ENCODE measurements around the gene PDCD7. TPM values are rescaled to one million over a fixed set of nuclear protein-coding genes. Genes with fewer than 3 reads are reported as not detected.
"Not testable (repeated sequence)": the region's sequence is repeated elsewhere in the genome, so short reads cannot be mapped to it uniquely, and the experiment has no call there.

PDCD7 gene
- total RNA-seq, 2 experiments from 2014 or later = 19.5 to 26.5 TPM

GRCh38 chr15:65094294-65094995 lies 39.2 kb downstream of the PDCD7 start:
- no peak for DNase-seq
- no peaks in the 10 kb centered on the region for H3K27me3 Mint-ChIP-seq
- H3K36me3 Mint-ChIP-seq (ENCODE audit: low read depth) = peaks cover 3% of the 10 kb centered on the region
- H3K4me1 Mint-ChIP-seq = no peaks in the 10 kb centered on the region
- peak overlapping the region; percentile 43 for H3K27ac Mint-ChIP-seq
- ChIA-PET POLR2A (no interaction called here), CTCF (no interaction called here)
- no peak overlapping the region for H3K4me3 Mint-ChIP-seq
- no peaks in the 10 kb centered on the region for H3K9me3 Mint-ChIP-seq

GRCh38 chr15:65093793-65094170 lies 39.8 kb downstream of the PDCD7 start:
- H3K4me3 Mint-ChIP-seq; POLR2A ChIA-PET; H3K27me3 Mint-ChIP-seq; H3K4me1 Mint-ChIP-seq; H3K9me3 Mint-ChIP-seq; DNase-seq; H3K36me3 Mint-ChIP-seq (ENCODE audit: low read depth); CTCF ChIA-PET: not testable (repeated sequence)
- peak overlapping the region; percentile 20 for H3K27ac Mint-ChIP-seq

- CTCF ChIA-PET = interaction anchor here (1.0 kb wide), 1 partner anchor 15 kb away, joined by 3 read pairs; no protein-coding TSS in a partner anchor
- no peak overlapping the region for H3K27ac Mint-ChIP-seq
- H3K4me3 Mint-ChIP-seq = no peak overlapping the region
- H3K4me1 Mint-ChIP-seq = no peaks in the 10 kb centered on the region
- no peaks in the 10 kb centered on the region for H3K27me3 Mint-ChIP-seq
- DNase-seq = no peak
- no peaks in the 10 kb centered on the region for H3K9me3 Mint-ChIP-seq
- POLR2A ChIA-PET = no interaction called here
- H3K36me3 Mint-ChIP-seq (ENCODE audit: low read depth) = no peaks in the 10 kb centered on the region
Observed at GRCh38 chr15:65092911-65093792, 40.5 kb downstream of the PDCD7 start.

DNA sequence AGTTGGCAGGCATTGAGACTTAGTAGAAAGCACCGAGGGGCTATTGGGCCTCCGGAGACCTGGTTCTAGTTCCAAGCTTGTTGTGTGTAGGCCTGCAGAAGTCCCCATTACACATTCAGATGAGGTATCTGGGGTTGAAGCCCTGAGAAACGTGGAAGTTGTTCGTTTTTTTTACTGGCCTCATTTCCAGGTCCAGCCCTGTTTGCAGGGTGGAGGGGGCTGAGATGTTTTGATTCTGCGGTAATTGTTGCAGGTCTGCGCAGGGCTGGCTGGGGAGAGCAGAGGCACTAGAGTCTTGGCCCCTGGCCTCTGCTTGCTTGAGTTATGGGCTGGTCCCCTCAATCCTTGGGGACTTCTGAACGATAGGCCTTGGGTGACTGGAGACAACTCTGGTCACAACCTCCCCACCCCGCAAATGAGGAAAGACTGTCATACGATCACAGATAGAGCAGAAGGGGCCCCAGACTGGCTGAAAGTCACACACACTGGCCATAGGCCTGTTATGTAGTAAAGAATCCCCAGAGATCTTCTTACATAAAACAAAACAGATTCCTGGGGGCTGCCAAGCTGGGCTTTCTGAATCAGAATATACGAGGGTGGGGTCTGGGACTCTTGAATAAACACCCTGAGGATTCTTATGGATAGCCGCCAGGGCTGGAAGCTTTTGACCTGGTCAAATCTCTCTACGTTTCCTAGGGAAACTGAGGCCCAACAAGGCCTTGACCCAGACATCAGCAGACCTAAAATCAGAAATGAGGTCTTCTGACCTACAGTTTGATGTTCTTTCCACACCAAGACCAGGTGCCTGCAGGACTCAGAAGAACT lies 41.5 kb downstream of the PDCD7 start:
- POLR2A ChIA-PET = no interaction called here
- DNase-seq = no peak
- H3K27me3 Mint-ChIP-seq = no peaks in the 10 kb centered on the region
- no peaks in the 10 kb centered on the region for H3K36me3 Mint-ChIP-seq (ENCODE audit: low read depth)
- CTCF ChIA-PET = interaction anchor here (1.0 to 1.4 kb wide), 2 partner anchors 14 kb away, joined by 3 read pairs; no protein-coding TSS in a partner anchor
- H3K4me1 Mint-ChIP-seq = no peaks in the 10 kb centered on the region
- no peak overlapping the region for H3K4me3 Mint-ChIP-seq
- H3K27ac Mint-ChIP-seq = no peak overlapping the region
- no peaks in the 10 kb centered on the region for H3K9me3 Mint-ChIP-seq

DNA sequence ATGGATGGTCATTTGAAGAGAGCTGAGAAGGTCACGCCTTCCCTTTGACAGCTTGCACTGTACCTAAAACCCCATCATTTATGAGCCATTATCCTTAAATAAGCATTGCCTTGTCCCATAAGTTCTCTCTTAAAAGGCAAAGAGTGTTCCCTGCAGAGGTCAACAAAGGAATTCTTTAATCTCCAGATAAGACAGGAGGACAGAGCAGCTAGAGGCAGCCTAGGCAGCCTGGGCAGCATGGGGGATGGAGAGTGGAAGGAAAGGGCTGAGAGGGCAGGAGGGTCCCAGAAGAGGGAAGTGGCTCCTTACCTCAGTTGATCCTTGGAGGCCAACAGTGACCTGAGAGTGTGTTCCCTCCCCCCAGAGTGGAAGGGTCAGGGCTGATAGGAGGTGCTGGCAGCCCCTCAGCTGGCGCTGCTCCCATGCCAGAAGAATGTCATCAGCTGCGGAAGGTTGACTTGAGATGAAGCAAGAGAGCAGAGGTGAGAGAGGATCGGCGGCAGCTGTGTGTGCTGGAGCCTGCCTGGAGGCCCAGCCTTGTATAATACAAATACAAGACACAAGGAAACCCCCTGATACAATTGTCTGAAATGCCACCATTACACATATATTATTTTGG lies 44.3 kb downstream of the PDCD7 start:
- POLR2A ChIA-PET = interaction anchor here (0.6 kb wide), 1 partner anchor 1374 kb away, joined by 3 read pairs; no protein-coding TSS in a partner anchor
- Mint-ChIP-seq H3K36me3 (ENCODE audit: low read depth) (no peaks in the 10 kb centered on the region), H3K27me3 (peaks cover 3% of the 10 kb centered on the region), H3K4me1 (no peaks in the 10 kb centered on the region), H3K27ac (no peak overlapping the region), H3K9me3 (no peaks in the 10 kb centered on the region), H3K4me3 (no peak overlapping the region)
- DNase-seq = no peak
- CTCF ChIA-PET = interaction anchor here (0.7 kb wide), 1 partner anchor 210 kb away, joined by 3 read pairs; no protein-coding TSS in a partner anchor

- ChIA-PET POLR2A (interaction anchor here (0.6 kb wide), 1 partner anchor 1375 kb away, joined by 3 read pairs; no protein-coding TSS in a partner anchor), CTCF (no interaction called here)
- Mint-ChIP-seq H3K27me3 (peaks cover 7% of the 10 kb centered on the region), H3K27ac (no peak overlapping the region), H3K4me3 (no peak overlapping the region), H3K36me3 (ENCODE audit: low read depth) (no peaks in the 10 kb centered on the region), H3K9me3 (no peaks in the 10 kb centered on the region), H3K4me1 (no peaks in the 10 kb centered on the region)
- no peak for DNase-seq
Observed at GRCh38 chr15:65088643-65089021, 45.0 kb downstream of the PDCD7 start.

DNA sequence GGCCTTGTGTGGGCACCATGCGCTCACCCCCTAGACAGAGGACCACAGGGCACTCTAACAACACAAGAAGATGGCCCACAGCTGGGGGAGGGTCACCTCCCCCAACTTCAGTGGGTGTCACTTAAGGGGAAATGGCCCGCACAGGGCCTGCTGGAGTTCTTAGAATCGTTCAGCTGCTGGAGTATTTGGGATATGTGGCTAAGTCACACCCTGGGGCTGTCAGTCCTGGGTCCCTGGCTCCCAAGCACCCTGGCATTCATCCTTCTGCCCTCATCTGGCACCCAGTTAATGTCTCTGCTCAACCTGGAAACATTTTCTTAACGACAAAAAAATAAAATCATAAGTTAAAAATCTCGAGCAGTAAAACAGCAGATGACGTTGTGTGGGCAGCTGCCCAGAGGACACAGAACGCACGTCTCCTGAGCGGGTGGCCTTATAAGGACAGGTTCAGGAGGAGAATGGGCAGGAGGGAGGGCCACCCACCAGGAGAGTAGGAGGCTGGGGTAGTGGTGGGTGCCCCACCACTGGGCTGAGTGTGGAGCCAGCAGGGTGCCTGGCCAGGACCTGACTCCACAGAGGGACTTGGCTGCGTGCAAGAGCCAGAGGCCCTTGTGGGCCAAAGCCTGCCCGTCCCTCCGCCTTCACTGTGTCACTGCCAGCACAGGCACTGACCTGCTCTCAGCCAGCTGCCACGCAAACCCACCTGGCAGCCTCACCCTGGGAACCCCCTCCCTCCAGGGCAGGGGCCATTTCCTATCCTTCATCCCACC lies 45.5 kb downstream of the PDCD7 start:
- no peak for DNase-seq
- ChIA-PET POLR2A (no interaction called here), CTCF (interaction anchor here (0.8 to 1.9 kb wide), 4 partner anchors 10 to 25 kb away, joined by 3 to 6 read pairs (median 4); no protein-coding TSS in a partner anchor)
- Mint-ChIP-seq H3K9me3 (no peaks in the 10 kb centered on the region), H3K4me1 (no peaks in the 10 kb centered on the region), H3K4me3 (no peak overlapping the region), H3K36me3 (ENCODE audit: low read depth) (no peaks in the 10 kb centered on the region), H3K27me3 (peaks cover 7% of the 10 kb centered on the region), H3K27ac (no peak overlapping the region)

- H3K27me3 Mint-ChIP-seq = peaks cover 14% of the 10 kb centered on the region
- H3K4me1 Mint-ChIP-seq = peaks cover 6% of the 10 kb centered on the region
- H3K9me3 Mint-ChIP-seq = no peaks in the 10 kb centered on the region
- H3K4me3 Mint-ChIP-seq = no peak overlapping the region
- no peak overlapping the region for H3K27ac Mint-ChIP-seq
- no peak for DNase-seq
- ChIA-PET POLR2A (no interaction called here), CTCF (interaction anchor here (0.8 to 1.9 kb wide), 4 partner anchors 9 to 25 kb away, joined by 3 to 6 read pairs (median 4); no protein-coding TSS in a partner anchor)
- no peaks in the 10 kb centered on the region for H3K36me3 Mint-ChIP-seq (ENCODE audit: low read depth)
Observed at GRCh38 chr15:65087411-65087810, 46.2 kb downstream of the PDCD7 start.

DNA sequence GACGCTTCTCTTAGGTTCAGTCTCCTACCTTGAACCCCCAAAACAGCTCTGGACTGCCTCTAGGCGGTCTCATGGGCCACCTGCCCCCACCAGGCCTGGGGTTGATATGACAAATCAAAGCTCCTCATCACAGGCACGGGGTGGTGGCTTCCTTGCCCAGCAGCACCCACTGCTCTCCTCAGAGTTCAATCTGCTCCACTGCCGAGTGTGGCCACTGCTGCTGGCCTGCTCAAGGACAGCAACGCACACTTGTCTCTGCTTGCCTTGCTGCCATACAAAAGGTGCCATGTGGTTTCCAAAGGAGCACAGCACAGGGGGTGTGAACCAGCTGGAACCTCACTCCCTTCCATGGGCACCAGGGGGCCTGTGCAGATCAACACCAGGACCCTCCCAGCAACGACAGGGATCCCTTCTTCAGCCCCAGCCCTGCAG lies 46.9 kb downstream of the PDCD7 start:
- H3K27me3 Mint-ChIP-seq = peaks cover 18% of the 10 kb centered on the region
- H3K36me3 Mint-ChIP-seq (ENCODE audit: low read depth) = no peaks in the 10 kb centered on the region
- H3K27ac Mint-ChIP-seq = no peak overlapping the region
- H3K9me3 Mint-ChIP-seq = no peaks in the 10 kb centered on the region
- DNase-seq = no peak
- H3K4me3 Mint-ChIP-seq = no peak overlapping the region
- ChIA-PET POLR2A (no interaction called here), CTCF (interaction anchor here (0.6 to 1.9 kb wide), 4 partner anchors 9 to 333 kb away, joined by 3 to 6 read pairs (median 4); no protein-coding TSS in a partner anchor)
- peaks cover 11% of the 10 kb centered on the region for H3K4me1 Mint-ChIP-seq

- Mint-ChIP-seq H3K4me3 (no peak overlapping the region), H3K4me1 (peaks cover 11% of the 10 kb centered on the region), H3K27me3 (peaks cover 23% of the 10 kb centered on the region), H3K36me3 (ENCODE audit: low read depth) (no peaks in the 10 kb centered on the region), H3K9me3 (no peaks in the 10 kb centered on the region), H3K27ac (no peak overlapping the region)
- POLR2A ChIA-PET = no interaction called here
- DNase-seq = peak; percentile 16
- CTCF ChIA-PET = interaction anchor here (0.6 to 1.9 kb wide), 3 partner anchors 15 to 333 kb away, joined by 4 to 6 read pairs (median 4); no protein-coding TSS in a partner anchor
Observed at GRCh38 chr15:65085990-65086679, 47.5 kb downstream of the PDCD7 start.

GRCh38 chr15:65085207-65085753 lies 48.3 kb downstream of the PDCD7 start:
- POLR2A ChIA-PET = no interaction called here
- Mint-ChIP-seq H3K9me3 (no peaks in the 10 kb centered on the region), H3K4me3 (no peak overlapping the region), H3K27ac (no peak overlapping the region), H3K27me3 (peaks cover 28% of the 10 kb centered on the region), H3K4me1 (peaks cover 11% of the 10 kb centered on the region), H3K36me3 (ENCODE audit: low read depth) (no peaks in the 10 kb centered on the region)
- DNase-seq = no peak
- CTCF ChIA-PET = interaction anchor here (1.1 kb wide), 1 partner anchor 23 kb away, joined by 3 read pairs; no protein-coding TSS in a partner anchor
